GM19467 (cell line): ENCODE data around the gene EPX.
"Not testable (repeated sequence)": the region's sequence is repeated elsewhere in the genome, so short reads cannot be mapped to it uniquely, and the experiment has no call there.

Experiments used
- ATAC-seq: cut with Tn5 transposase; IDR thresholded peaks from one replicate; pipeline ENCODE4 v1.9.1; 2021; ENCODE audit warnings: mild to moderate bottlenecking, moderate library complexity; ENCODE audit not compliant: unreplicated experiment

EPX gene

GRCh38 chr17:58192612-58193011 is at the start of gene EPX:
EPX (plus strand) TSS chr17:58192726; CDS start chr17:58192847, 121 bp downstream.
- no peak for ATAC-seq

GRCh38 chr17:58143335-58143734 is 49.2 kb upstream of the EPX start:
- not testable (repeated sequence) for ATAC-seq

GRCh38 chr17:58144801-58145200 is 47.7 kb upstream of the EPX start:
- no peak for ATAC-seq

GRCh38 chr17:58147930-58148434 is 44.5 kb upstream of the EPX start, which contains the start of gene OR4D1:
OR4D1 (plus strand) TSS chr17:58148384; CDS start chr17:58155154, 6,770 bp downstream.
- no peak for ATAC-seq

- no peak for ATAC-seq
These were observed 43.9 kb upstream of the EPX start for GRCh38 chr17:58148609-58149008.

- ATAC-seq = no peak
These were observed 42.1 kb upstream of the EPX start for GRCh38 chr17:58150394-58150793.

- no peak for ATAC-seq
These were observed 39.5 kb upstream of the EPX start for GRCh38 chr17:58153046-58153445.

- no peak for ATAC-seq
These were observed 38.9 kb upstream of the EPX start for GRCh38 chr17:58153671-58154070.

- no peak for ATAC-seq
These were observed 35.4 kb upstream of the EPX start for GRCh38 chr17:58156839-58157803.

GRCh38 chr17:58158181-58158580 is 34.3 kb upstream of the EPX start:
- ATAC-seq = no peak

- no peak for ATAC-seq
These were observed 31.0 kb upstream of the EPX start for GRCh38 chr17:58161566-58161965.

- ATAC-seq = no peak
These were observed 26.5 kb upstream of the EPX start for GRCh38 chr17:58165981-58166380.

- ATAC-seq = no peak
These were observed 25.8 kb upstream of the EPX start, which contains the start of gene OR4D2 for GRCh38 chr17:58166682-58167081. OR4D2 (plus strand) TSS chr17:58166982; CDS start chr17:58169656, 2,674 bp downstream.

- ATAC-seq = no peak
These were observed 21.9 kb upstream of the EPX start for GRCh38 chr17:58170622-58171021.

GRCh38 chr17:58172369-58173071 is 20.0 kb upstream of the EPX start:
- no peak for ATAC-seq

- no peak for ATAC-seq
These were observed 17.7 kb upstream of the EPX start for GRCh38 chr17:58174871-58175270.

- no peak for ATAC-seq
These were observed 16.3 kb upstream of the EPX start for GRCh38 chr17:58176200-58176599.

- ATAC-seq = no peak
These were observed 10.7 kb upstream of the EPX start for GRCh38 chr17:58181796-58182195.

GRCh38 chr17:58183514-58183913 is 9.0 kb upstream of the EPX start:
- ATAC-seq = no peak

GRCh38 chr17:58184308-58184985 is 8.1 kb upstream of the EPX start:
- ATAC-seq = no peak
